HepG2 (cell line): ENCODE results near the gene COL25A1. TPM values are rescaled to one million over a fixed set of nuclear protein-coding genes. Genes with fewer than 3 reads are reported as not detected.

ENCODE experiments used
- ATAC-seq: fragments of 200-7000 bp; cut with Tn5 transposase; 3 replicates; pipeline ENCODE4 v1.9.1; 2020; ENCODE audit warnings: mild to moderate bottlenecking, moderate library complexity
- BruUV-seq: library from RNA; stranded (reverse); fragments of 400-500 nt; replicated peaks from 2 replicates; lab custom pipeline; 2021; lab: Mats Ljungman, UMichigan
- CTCF ChIA-PET: fragments of 300-600 bp; formaldehyde crosslinking; extraction: SDS; loops from one replicate; lab custom pipeline; 2021; ENCODE audit warnings: low total read pairs, inconsistent platforms, low intra/inter-chr PET ratio; lab: Yijun Ruan, JAX
- POLR2A ChIA-PET: fragments of 350-600 bp; sonication (Branson Sonifier 250); formaldehyde crosslinking; loops from one replicate; lab custom pipeline; 2020; ENCODE audit warnings: antibody characterized with exemption, inconsistent platforms; lab: Yijun Ruan, JAX
- DNase-seq: peaks from one replicate; pipeline ENCODE4 v3.0.0-alpha.2; 2015; ENCODE audit warnings: low spot score
- FAIRE-seq: peaks from 3 replicates; lab custom pipeline; 2011; peaks lifted over from hg19 to GRCh38; lab: Jason Lieb, UNC
- H2AFZ ChIP-seq: one replicate; pipeline ENCODE4 v1.6.1; 2011; ENCODE audit warnings: low read length, inconsistent platforms
- H3K27ac ChIP-seq: fragments of 300-600 bp; 3 replicates; pipeline ENCODE4 v1.8.0; 2011; ENCODE audit warnings: mixed run types, mild to moderate bottlenecking, mixed read lengths, low read length, inconsistent platforms; ENCODE audit not compliant: insufficient read depth; ENCODE audit errors: extremely low read length
- H3K27me3 ChIP-seq, 2 experiments: fragments of 200-600 bp in 1 of 2; 2 replicates in 1 of 2; 3 replicates in 1 of 2; pipeline versions ENCODE4 v1.6.0 to v1.8.0; 2011; ENCODE audit warnings: low read length in 2 of 2, mild to moderate bottlenecking in 2 of 2, moderate library complexity in 2 of 2, inconsistent platforms in 1 of 2; ENCODE audit not compliant: insufficient read depth in 2 of 2, control insufficient read depth in 1 of 2
- H3K36me3 ChIP-seq, 2 experiments: fragments of 200-600 bp in 1 of 2; replicated peaks in 1 of 2; 2 replicates in 1 of 2; 3 replicates in 1 of 2; pipeline versions ENCODE4 v1.5.1 to v1.8.0; 2011; ENCODE audit warnings: low read length in 2 of 2, inconsistent platforms in 1 of 2; ENCODE audit not compliant: insufficient read depth in 2 of 2, control insufficient read depth in 1 of 2
- H3K4me1 ChIP-seq: 2 replicates; pipeline ENCODE4 v1.5.1; 2012; ENCODE audit warnings: low read length, inconsistent platforms; ENCODE audit not compliant: insufficient read depth
- H3K4me2 ChIP-seq: 2 replicates; pipeline ENCODE4 v1.6.0; 2011; ENCODE audit warnings: low read depth, low read length, inconsistent platforms
- H3K4me3 ChIP-seq, 3 experiments: fragments of 200-600 bp in 1 of 3; sonication (generic), shearing (Covaris generic) in 1 of 3; replicated peaks in 1 of 3; 2 replicates each; pipeline ENCODE4 v1.5.1; 2011 to 2016; ENCODE audit warnings: low read length in 3 of 3, inconsistent platforms in 2 of 3, low read depth in 2 of 3, mild to moderate bottlenecking in 2 of 3, control low read depth in 1 of 3, mixed read lengths in 1 of 3; ENCODE audit not compliant: insufficient read depth in 1 of 3
- H3K79me2 ChIP-seq: one replicate; pipeline ENCODE4 v1.6.1; 2011; ENCODE audit warnings: low read length, inconsistent platforms; ENCODE audit not compliant: insufficient read depth
- H3K9ac ChIP-seq: 2 replicates; pipeline ENCODE4 v1.6.0; 2011; ENCODE audit warnings: mild to moderate bottlenecking, low read depth, low read length, inconsistent platforms; ENCODE audit not compliant: insufficient read depth
- H3K9me3 ChIP-seq: 2 replicates; pipeline ENCODE4 v1.5.1; 2012; ENCODE audit warnings: mild to moderate bottlenecking, low read length
- H4K20me1 ChIP-seq: 2 replicates; pipeline ENCODE4 v1.6.0; 2011; ENCODE audit warnings: inconsistent platforms, mild to moderate bottlenecking, low read length, moderate library complexity; ENCODE audit not compliant: insufficient read depth
- MBD4 ChIP-seq: IDR thresholded peaks from 2 replicates; pipeline ENCODE4 v1.6.1; 2012; ENCODE audit warnings: low read length, inconsistent platforms, borderline replicate concordance
- MIER3 ChIP-seq: IDR thresholded peaks from 2 replicates; pipeline ENCODE4 v1.6.1; 2016; ENCODE audit warnings: missing compliant biosample characterization, borderline replicate concordance
- NR2F2 ChIP-seq: IDR thresholded peaks from 2 replicates; pipeline ENCODE4 v1.6.1; 2012; ENCODE audit warnings: low read depth, inconsistent platforms, borderline replicate concordance
- PCBP1 ChIP-seq: fragments of 200-400 bp; formaldehyde crosslinking; IDR thresholded peaks from 2 replicates; pipeline ENCODE4 v1.6.1; 2017; ENCODE audit warnings: mild to moderate bottlenecking, low read depth, low read length, borderline replicate concordance
- SNRNP70 ChIP-seq: fragments of 200-400 bp; formaldehyde crosslinking; IDR thresholded peaks from 2 replicates; pipeline ENCODE4 v1.6.1; 2017; ENCODE audit warnings: mild to moderate bottlenecking, low read depth, low read length, moderate library complexity
- SOX5 ChIP-seq: IDR thresholded peaks from 2 replicates; pipeline ENCODE4 v1.6.1; 2016; ENCODE audit warnings: borderline replicate concordance
- ZNF430 ChIP-seq: sonication (generic); formaldehyde crosslinking; IDR thresholded peaks from 2 replicates; pipeline ENCODE4 v1.9.0; 2021; ENCODE audit warnings: mild to moderate bottlenecking, missing genetic modification reagents
- ZNF556 ChIP-seq: sonication (generic); formaldehyde crosslinking; IDR thresholded peaks from 2 replicates; pipeline ENCODE4 v1.4.0; 2020; ENCODE audit warnings: mild to moderate bottlenecking, missing genetic modification reagents, borderline replicate concordance
- ZNF768 ChIP-seq: sonication (generic); formaldehyde crosslinking; IDR thresholded peaks from 2 replicates; pipeline ENCODE4 v1.4.0; 2020; ENCODE audit warnings: missing genetic modification reagents
- ZNF780A ChIP-seq: sonication (generic); formaldehyde crosslinking; IDR thresholded peaks from 2 replicates; pipeline ENCODE4 v1.8.0; 2022; ENCODE audit warnings: mild to moderate bottlenecking, missing genetic modification reagents, moderate library complexity
- WGBS: methylation state at CpG from one replicate; pipeline ENCODE4 v1.1.6; 2017; ENCODE audit warnings: low lambda C conversion rate; 5-methylcytosine and 5-hydroxymethylcytosine counted together
- in situ Hi-C: cut with HindIII; loops from 2 replicates; pipeline ENCODE4 v1.10.0; 2017; ENCODE audit warnings: low pct_unique_long_range_greater_than_20kb; ENCODE audit not compliant: extremely low pct_ligation_motif_present
- intact Hi-C: fragments of 100-400 bp; cut with micrococcal nuclease; formaldehyde crosslinking; loops from one replicate; pipeline ENCODE4 v1.10.0; 2022; ENCODE audit not compliant: unreplicated experiment
- polyA plus RNA-seq, 8 experiments: library from polyadenylated mRNA; depleted of rRNA in 3 of 8; stranded (reverse) in 7 of 8; unstranded in 1 of 8; fragments of >200 nt; fragmentation: Illumina TruSeq in 4 of 8; extraction: Trizol in 4 of 8; gene quantifications; 2 replicates each; pipeline versions ENCODE4 v1.2.1 to v1.2.3, GENCODE V29; 2011 to 2016; ENCODE audit warnings: low read depth in 4 of 8, missing spikeins in 1 of 8, mixed read lengths in 1 of 8; ENCODE audit not compliant: insufficient read depth in 1 of 8
- total RNA-seq, 5 experiments: library from RNA; depleted of rRNA; stranded (reverse); fragments of >200 nt; fragmentation: Illumina TruSeq; extraction: Trizol; gene quantifications; 2 replicates each; pipeline ENCODE4 v1.2.3, GENCODE V29; 2016; ENCODE audit warnings: low read depth in 1 of 5
- TF ChIP-seq, protein P1 (sequence below): sonication (generic); formaldehyde crosslinking; IDR thresholded peaks from 2 replicates; pipeline ENCODE4 v1.5.0; 2020; ENCODE audit warnings: missing genetic modification reagents

The COL25A1 gene
- total and polyA plus RNA-seq, 2 of the 13 experiments (the other 11 are each of a cell fraction or from before 2014, with no cell fraction given) = not detected

DNA sequence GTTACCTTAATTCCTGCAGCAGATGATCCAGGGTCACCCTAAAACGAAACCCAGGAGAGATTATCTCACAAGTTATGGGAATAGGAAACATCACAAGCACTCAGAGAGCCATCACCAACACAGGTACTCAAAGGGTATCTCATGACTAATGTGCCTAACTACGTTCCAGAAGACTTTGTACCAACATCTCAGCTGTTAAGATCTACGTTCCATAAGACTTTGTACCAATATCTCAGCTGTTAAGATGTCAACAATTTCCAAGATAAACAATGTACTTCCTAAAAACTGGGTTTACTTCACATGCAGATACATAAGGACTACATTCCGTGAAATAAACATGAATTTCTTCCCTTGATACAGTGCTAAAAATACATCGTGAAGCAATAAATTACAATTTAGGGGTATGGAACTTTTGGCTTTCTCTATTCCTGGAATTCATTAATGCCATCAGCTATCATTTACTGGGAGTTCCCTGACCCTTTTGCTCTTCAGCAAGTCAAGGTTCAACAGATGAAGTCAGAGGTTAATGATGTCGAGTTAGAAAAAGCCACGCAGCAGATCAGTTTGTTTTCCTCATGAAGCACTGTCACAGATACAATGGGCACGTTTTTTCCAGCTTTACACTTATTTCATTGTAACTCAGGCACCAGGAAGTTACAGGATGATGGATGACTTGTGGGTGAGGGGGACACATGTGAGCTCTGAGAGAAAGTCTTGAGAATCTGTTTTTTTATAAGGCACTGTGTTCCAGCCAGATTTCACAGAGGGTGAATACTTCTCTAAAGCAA, 412.6 kb downstream of the COL25A1 start:
- Histone ChIP-seq H3K4me1 (no peaks in the 10 kb centered on the region), H3K36me3 (no peaks in the 10 kb centered on the region), H3K27me3 (no peaks in the 10 kb centered on the region), H4K20me1 (no peaks in the 10 kb centered on the region), H3K79me2 (no peaks in the 10 kb centered on the region), H3K4me3 (no peak overlapping the region), H3K4me2 (no peak overlapping the region), H3K27ac (no peak overlapping the region), H3K9me3 (no peaks in the 10 kb centered on the region), H2AFZ (no peak overlapping the region), H3K9ac (no peak overlapping the region)
- in situ Hi-C loops (no loop called here), intact Hi-C loops (no loop called here)
- DNase-seq (no peak), FAIRE-seq (no peak), ATAC-seq (no peak)
- TF ChIP-seq NR2F2 = no peak
- TF ChIP-seq ZNF556 (CRISPR knock-in tag) = no peak
- no peak for TF ChIP-seq SOX5
- POLR2A ChIA-PET = no interaction called here
- BruUV-seq = no TSS peak
- 6% methylated on average over 8 of the region's 8 CpGs for WGBS
- CTCF ChIA-PET = no interaction called here

DNA sequence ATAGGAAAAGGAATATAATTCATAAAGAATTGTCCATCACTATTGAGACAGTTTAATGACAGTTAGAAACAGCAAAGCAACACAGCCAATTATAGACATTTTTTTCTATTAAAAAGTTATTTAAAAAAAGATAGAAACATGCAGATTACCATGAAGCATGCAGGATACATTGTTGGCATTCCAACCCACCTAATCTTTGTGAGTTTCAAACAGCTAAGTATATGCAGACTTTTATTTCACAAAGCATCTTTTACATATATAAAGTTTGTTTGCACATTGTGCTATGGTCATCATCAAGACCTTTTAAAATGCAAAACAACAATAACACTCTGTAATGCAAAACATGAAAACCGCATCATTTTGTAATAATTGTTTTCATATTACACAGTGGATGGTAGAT, 413.7 kb downstream of the COL25A1 start:
- Histone ChIP-seq H3K79me2 (no peaks in the 10 kb centered on the region), H2AFZ (no peak overlapping the region), H3K36me3 (no peaks in the 10 kb centered on the region), H3K4me3 (no peak overlapping the region), H3K9ac (no peak overlapping the region), H3K27ac (no peak overlapping the region), H4K20me1 (no peaks in the 10 kb centered on the region), H3K9me3 (no peaks in the 10 kb centered on the region), H3K27me3 (no peaks in the 10 kb centered on the region)
- CTCF ChIA-PET = no interaction called here
- 3% methylated on average over 1 of the region's 1 CpG for WGBS
- DNase-seq = no peak
- in situ Hi-C loops = no loop called here
- no peak for ATAC-seq
- no peak for FAIRE-seq
- intact Hi-C loops = no loop called here
- TF ChIP-seq MIER3 (no peak), ZNF780A (CRISPR knock-in tag) (no peak), ZNF430 (CRISPR knock-in tag) (no peak), SNRNP70 (no peak), MBD4 (no peak), PCBP1 (no peak), ZNF768 (CRISPR knock-in tag) (no peak)
- TF ChIP-seq, protein P1, sequence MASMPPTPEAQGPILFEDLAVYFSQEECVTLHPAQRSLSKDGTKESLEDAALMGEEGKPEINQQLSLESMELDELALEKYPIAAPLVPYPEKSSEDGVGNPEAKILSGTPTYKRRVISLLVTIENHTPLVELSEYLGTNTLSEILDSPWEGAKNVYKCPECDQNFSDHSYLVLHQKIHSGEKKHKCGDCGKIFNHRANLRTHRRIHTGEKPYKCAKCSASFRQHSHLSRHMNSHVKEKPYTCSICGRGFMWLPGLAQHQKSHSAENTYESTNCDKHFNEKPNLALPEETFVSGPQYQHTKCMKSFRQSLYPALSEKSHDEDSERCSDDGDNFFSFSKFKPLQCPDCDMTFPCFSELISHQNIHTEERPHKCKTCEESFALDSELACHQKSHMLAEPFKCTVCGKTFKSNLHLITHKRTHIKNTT (CRISPR knock-in tag) = no peak
- TF ChIP-seq, all 625 proteins: peak for 0
- BruUV-seq = no TSS peak
- Histone ChIP-seq H3K4me1 (no peaks in the 10 kb centered on the region), H3K4me2 (no peak overlapping the region)
- POLR2A ChIA-PET = no interaction called here
